Activated gamma-delta T cell (primary cell): ENCODE data around the gene SLC5A2.
"Not testable (repeated sequence)": the region's sequence is repeated elsewhere in the genome, so short reads cannot be mapped to it uniquely, and the experiment has no call there.

Experiments
- DNase-seq: peaks from one replicate; lab custom pipeline; 2025; lab: John Stamatoyannopoulos, UW

SLC5A2 gene

DNA sequence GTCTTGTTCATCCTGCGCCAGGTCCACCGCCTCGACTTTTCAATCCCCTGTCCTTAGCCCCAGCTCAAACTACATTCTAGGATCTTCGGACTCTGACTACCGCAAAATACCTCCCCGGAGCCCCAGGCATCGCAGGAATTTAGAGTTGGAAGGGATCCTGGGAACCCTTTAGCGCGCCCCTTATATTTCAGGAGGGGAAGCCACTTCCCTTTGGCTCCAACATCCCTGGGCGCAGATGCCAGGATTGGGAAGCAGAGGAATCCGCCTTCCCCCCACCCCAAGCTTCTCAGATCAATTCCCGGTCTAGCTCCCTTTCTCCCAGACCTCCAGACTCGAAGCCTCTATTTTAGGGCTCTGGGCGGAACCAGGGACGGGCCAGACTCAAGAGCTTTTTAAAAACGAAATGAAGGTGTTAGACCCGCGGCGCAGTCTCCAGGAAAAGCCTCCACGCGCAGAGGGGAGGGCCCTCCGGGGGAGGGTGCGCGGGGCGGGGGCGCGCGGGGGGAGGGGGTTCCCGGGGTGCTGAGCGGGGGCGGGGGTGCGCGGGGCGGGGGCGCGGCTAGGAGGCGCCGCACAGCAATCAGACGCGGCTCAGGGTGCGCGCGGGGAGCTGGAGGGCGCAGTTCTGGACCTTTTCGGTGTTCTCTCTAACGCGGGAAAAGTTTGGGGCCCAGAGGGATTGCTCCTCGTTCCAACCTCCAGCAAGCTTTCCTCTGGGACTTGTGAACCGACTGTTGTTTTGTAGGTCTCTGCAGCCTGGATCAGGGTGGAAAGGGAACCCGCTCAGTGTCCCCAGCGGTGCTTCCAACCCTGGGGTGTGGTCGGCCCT is 46.4 kb downstream of the SLC5A2 start:
- no peak for DNase-seq

DNA sequence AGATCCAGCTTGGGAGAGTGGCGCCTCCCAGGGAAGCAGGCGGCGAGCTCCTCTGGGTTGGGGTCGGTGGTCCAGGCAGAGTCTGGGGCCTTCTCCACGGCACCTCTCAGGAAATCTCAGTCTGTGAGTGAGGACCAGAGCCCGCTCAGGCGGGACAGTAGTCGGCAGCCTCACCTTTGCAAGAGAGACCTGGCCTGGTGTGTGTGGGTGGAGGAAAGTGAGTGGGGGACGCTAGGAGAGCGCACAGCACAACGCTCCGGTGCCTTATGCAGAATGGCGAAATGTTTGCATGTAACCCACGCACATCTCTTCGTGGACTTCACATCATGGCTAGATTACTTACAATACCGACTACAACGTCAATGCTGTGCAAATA is 47.0 kb downstream of the SLC5A2 start:
- no peak for DNase-seq

DNA sequence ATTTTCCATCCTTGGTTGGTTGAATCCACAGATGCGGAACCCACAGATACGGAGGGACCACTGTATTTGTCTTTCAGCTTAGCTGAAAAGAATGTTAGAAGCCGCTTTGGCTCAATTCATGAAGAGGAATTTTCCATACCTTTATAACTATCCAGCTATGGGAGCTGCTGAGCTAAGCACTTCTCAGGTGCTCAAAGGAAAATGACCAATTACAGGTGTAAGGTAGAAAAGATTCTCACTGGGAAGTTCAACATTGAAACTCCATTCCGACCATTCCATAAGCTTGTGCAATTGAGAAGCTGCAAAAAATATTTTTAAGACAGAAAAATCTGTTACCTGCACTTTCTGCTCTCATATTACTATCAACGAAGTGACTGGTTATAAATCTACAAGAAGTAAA is 47.5 kb downstream of the SLC5A2 start:
- no peak for DNase-seq

DNA sequence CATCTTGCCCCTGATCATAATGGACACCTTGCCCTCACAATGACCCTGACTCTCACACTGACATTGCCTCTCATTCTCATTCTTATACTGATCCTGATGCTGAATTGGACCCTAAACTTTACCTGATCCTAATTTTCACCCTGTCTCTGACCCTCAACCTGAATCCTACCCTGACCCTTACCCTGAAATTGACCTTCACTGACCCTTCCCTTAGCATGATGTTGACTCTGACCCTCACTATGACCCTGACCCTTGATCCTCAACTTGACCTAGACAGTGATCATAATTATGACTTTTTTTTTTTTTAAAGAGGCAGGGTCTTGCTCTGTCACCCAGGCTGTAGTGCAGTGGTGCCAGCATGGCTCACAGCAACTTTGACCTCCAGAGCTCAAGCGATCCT is 48.2 kb downstream of the SLC5A2 start:
- no peak for DNase-seq

DNA sequence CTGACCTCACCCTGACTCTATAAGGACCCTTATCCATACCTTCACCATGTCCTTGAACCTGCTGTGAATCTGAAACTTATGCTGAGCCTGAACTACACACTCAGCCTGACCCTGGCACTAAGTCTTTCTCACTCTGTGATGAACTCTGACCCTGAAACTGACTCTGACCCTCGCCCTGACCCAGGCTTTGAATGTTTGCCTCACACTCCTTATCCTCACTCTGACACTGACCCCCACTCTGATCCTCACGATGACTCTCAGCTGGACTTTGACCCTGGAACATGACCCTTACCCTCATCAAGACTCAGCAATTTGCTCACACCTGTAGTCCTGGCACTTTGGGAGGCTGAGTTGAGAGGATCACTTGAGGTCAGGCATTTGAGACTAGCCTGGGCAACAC is 49.2 kb downstream of the SLC5A2 start:
- no peak for DNase-seq

GRCh38 chr16:31532896-31533295 is 50.0 kb downstream of the SLC5A2 start:
- DNase-seq: no peak

DNA sequence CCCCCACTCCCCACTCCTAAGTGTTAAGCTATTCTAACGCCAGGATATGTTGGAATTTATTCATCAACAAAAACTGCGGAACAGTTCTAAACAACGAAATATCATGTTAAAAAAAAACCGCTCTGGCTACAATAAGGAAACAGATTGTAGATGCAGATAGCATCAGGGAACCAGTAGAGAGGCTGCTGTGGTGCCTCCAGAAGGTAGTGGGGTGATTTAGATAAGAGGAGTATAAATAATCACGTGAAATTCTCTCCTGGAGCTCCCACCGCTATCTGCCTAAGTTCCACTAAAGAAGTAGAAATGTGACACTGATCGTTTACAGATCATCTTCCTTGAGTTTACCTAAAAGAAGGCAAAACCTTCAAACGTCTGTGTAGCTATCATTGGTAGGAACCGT is 52.8 kb downstream of the SLC5A2 start:
- DNase-seq: no peak

DNA sequence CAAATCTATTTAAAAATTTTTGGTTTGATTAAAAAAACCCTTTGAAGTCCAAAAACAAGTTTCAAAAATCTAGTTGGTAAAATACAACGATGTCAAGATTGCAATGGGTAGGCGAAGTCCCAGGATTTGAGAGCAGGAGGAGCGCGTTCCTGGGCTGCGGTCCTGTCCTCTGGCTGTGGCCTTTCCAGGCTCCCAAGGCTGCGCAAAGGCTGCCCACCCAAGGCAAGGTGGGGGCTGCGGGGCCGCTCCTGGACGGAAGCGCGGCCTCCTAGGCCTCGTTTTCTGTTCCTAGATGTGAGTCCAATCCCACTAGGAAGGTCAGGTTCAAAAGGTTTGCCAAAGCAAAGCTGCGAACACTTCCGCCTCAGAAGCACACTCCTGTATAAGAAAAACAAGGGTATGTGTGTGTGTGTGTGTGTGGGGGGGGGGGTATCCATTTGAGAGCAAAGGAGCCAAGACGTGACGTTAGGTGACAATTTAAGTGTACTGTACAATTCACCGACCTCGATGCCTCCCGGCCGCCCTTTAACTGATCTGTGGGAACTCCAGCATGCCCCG is 54.0 kb downstream of the SLC5A2 start:
- no peak for DNase-seq

DNA sequence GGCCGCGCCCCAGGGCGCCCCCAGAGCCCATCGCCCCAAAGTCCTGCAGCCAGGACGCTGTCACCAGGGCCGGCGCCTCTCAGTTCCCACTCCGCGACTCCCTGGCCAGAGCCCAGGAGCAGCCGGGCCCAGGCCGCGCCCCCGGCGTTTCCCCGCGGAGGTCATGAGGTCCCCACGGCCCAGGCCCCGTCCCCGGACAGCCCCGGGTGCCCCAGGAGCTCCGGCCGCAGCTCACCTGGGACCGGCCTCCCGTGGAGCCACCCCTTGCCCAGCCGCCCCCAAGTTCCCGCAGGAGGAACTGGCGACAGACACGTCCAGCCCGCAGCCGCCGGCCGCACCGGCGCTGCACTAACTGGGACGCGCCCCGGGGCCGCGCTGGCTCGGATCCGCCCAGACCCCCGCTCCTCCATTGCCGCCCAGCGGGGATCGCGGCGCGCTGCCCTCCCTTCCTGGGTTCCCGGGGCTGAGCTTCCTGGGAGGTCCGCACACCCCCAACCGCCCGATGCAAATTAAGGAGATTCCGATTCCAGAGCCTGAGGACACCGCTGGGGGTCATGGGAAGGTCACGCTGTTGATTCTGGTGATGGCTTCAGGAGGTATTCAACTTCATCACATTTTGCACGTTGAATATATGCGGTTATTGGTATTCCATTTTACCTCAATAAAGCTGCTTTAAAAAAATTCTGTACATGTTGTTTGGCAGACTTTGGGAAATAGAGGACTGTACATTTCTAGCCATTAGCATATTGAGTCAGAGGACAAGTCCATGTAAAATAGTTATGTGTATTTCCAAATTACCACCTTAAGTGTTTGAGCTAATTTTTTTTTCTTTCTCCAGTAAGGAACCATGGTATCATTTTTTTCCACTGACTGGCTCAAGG is 54.7 kb downstream of the SLC5A2 start:
- DNase-seq: no peak

DNA sequence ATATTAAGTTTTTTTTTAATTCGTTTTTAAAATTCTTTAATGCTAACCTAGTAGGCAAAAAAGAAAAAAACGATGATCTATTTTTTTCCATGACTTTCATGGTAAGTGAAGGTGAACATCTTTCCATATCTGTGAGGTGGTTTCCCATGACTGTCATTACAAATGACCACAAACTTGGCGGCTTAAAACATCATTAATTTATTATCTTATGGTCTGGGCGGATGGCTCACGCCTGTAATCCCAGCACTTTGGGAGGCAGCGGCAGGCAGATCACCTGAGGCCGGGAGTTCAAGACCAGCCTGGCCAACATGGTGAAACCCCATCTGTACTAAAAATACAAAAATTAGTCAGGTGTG is 55.3 kb downstream of the SLC5A2 start:
- DNase-seq: not testable (repeated sequence)

GRCh38 chr16:31539762-31540161 is 56.8 kb downstream of the SLC5A2 start:
- DNase-seq: not testable (repeated sequence)
